NCI-H2196 (cell line): Measurements from ENCODE around the gene VRK3.
A peak's percentile ranks its signal among the peaks of the same experiment; 100 is the strongest.

Experiments
- DNase-seq: peaks from one replicate; lab custom pipeline; 2025; ENCODE audit not compliant: unreplicated experiment; lab: John Stamatoyannopoulos, UW

The VRK3 gene

GRCh38 chr19:49933643-49934042 lies 91.5 kb downstream of the VRK3 start:
- DNase-seq, result no peak

- no peak for DNase-seq
Measured at GRCh38 chr19:49932731-49933131, 92.4 kb downstream of the VRK3 start.

- DNase-seq, result no peak
Measured at GRCh38 chr19:49932041-49932451, 93.1 kb downstream of the VRK3 start.

GRCh38 chr19:49931293-49932040 lies 93.7 kb downstream of the VRK3 start:
- DNase-seq, result no peak

GRCh38 chr19:49930483-49931011 lies 94.6 kb downstream of the VRK3 start:
- peak; percentile 76 for DNase-seq

- DNase-seq, result peak; percentile 97
Measured at GRCh38 chr19:49929611-49930482, 95.3 kb downstream of the VRK3 start.

GRCh38 chr19:49929121-49929610 lies 96.0 kb downstream of the VRK3 start, which contains the start of the genes ATF5 and NUP62:
TSS of gene ATF5 (plus strand) at chr19:49929205. CDS start at chr19:49930851, 1,646 bp downstream.
TSS of gene NUP62 (minus strand) at chr19:49929504. CDS start at chr19:49909807, 19,697 bp downstream.
- DNase-seq, result peak; percentile 94

- DNase-seq, result no peak
Measured at GRCh38 chr19:49927526-49928264, 97.5 kb downstream of the VRK3 start.

- no peak for DNase-seq
Measured at GRCh38 chr19:49926515-49926914, 98.7 kb downstream of the VRK3 start.
